IMR-90 (cell line): ENCODE measurements around the gene TMEM239. TPM values are rescaled to one million over a fixed set of nuclear protein-coding genes. Genes with fewer than 3 reads are reported as not detected.

Experiments
- ATAC-seq: fragments of 200-7000 bp; cut with Tn5 transposase; 2 replicates; pipeline ENCODE4 v1.9.1; 2020; ENCODE audit warnings: low read depth, mild to moderate bottlenecking, moderate library complexity
- BruUV-seq: library from RNA; stranded (reverse); fragments of 400-500 nt; replicated peaks from 2 replicates; lab custom pipeline; 2021; lab: Mats Ljungman, UMichigan
- CTCF ChIA-PET: fragments of 300-600 bp; formaldehyde crosslinking; extraction: SDS; loops from one replicate; lab custom pipeline; 2021; ENCODE audit warnings: antibody characterized with exemption; lab: Yijun Ruan, JAX
- POLR2A ChIA-PET: fragments of 300-600 bp; sonication (Branson Sonifier 250); formaldehyde crosslinking; loops from one replicate; lab custom pipeline; 2022; ENCODE audit warnings: antibody characterized with exemption; ENCODE audit not compliant: unreplicated experiment; lab: Charles Lee
- DNase-seq: peaks from one replicate; pipeline ENCODE4 v3.0.0; 2013
- H2AFZ ChIP-seq: replicated peaks from 2 replicates; pipeline ENCODE3; 2013; ENCODE audit warnings: low read length, mild to moderate bottlenecking; ENCODE audit not compliant: poor library complexity
- H2AK5ac ChIP-seq: 2 replicates; pipeline ENCODE4 v1.6.1; 2013; ENCODE audit warnings: low read depth, low read length, inconsistent platforms
- H2AK9ac ChIP-seq: replicated peaks from 2 replicates; pipeline ENCODE3; 2013; ENCODE audit warnings: mild to moderate bottlenecking, low read depth, low read length, moderate library complexity; ENCODE audit not compliant: poor library complexity
- H2BK120ac ChIP-seq: 2 replicates; pipeline ENCODE4 v1.6.1; 2013; ENCODE audit warnings: low read depth, low read length, inconsistent platforms
- H2BK15ac ChIP-seq: 3 replicates; pipeline ENCODE4 v1.6.1; 2013; ENCODE audit warnings: low read depth, low read length, inconsistent platforms
- H2BK20ac ChIP-seq: 2 replicates; pipeline ENCODE4 v1.6.1; 2013; ENCODE audit warnings: low read depth, mild to moderate bottlenecking, inconsistent platforms, low read length, moderate library complexity
- H2BK5ac ChIP-seq: 2 replicates; pipeline ENCODE4 v1.6.1; 2013; ENCODE audit warnings: mild to moderate bottlenecking, low read depth, low read length, inconsistent platforms; ENCODE audit not compliant: poor library complexity, severe bottlenecking
- H3K14ac ChIP-seq: replicated peaks from 2 replicates; pipeline ENCODE4 v1.6.1; 2013; ENCODE audit warnings: low read depth, low read length, inconsistent platforms
- H3K18ac ChIP-seq: 2 replicates; pipeline ENCODE4 v1.6.1; 2013; ENCODE audit warnings: low read depth, low read length, control low read depth
- H3K23ac ChIP-seq: 2 replicates; pipeline ENCODE4 v1.6.1; 2013; ENCODE audit warnings: low read depth, low read length, inconsistent platforms
- H3K27ac ChIP-seq: 2 replicates; pipeline ENCODE4 v1.5.1; 2013; ENCODE audit warnings: mild to moderate bottlenecking, control low read depth, low read length; ENCODE audit not compliant: insufficient read depth
- H3K27me3 ChIP-seq: 2 replicates; pipeline ENCODE4 v1.6.1; 2013; ENCODE audit warnings: low read length; ENCODE audit not compliant: control insufficient read depth, insufficient read depth
- H3K36me3 ChIP-seq: 2 replicates; pipeline ENCODE4 v1.6.1; 2013; ENCODE audit warnings: low read length, mixed read lengths; ENCODE audit not compliant: control insufficient read depth, insufficient read depth
- H3K4ac ChIP-seq: 2 replicates; pipeline ENCODE4 v1.6.1; 2013; ENCODE audit warnings: low read depth, low read length, inconsistent platforms
- H3K4me1 ChIP-seq: 2 replicates; pipeline ENCODE4 v1.6.1; 2013; ENCODE audit warnings: low read length, mixed read lengths; ENCODE audit not compliant: control insufficient read depth, insufficient read depth
- H3K4me2 ChIP-seq: 2 replicates; pipeline ENCODE4 v1.6.1; 2013; ENCODE audit warnings: low read depth, mild to moderate bottlenecking, control low read depth, low read length, moderate library complexity
- H3K4me3 ChIP-seq: 2 replicates; pipeline ENCODE4 v1.5.1; 2013; ENCODE audit warnings: low read depth, mild to moderate bottlenecking, control low read depth, low read length, moderate library complexity; ENCODE audit not compliant: insufficient read depth
- H3K56ac ChIP-seq: 2 replicates; pipeline ENCODE4 v1.6.1; 2013; ENCODE audit warnings: low read length, inconsistent platforms; ENCODE audit not compliant: insufficient read depth; ENCODE audit errors: extremely low read depth
- H3K79me1 ChIP-seq, 2 experiments: 2 replicates each; pipeline ENCODE4 v1.6.1; 2013; ENCODE audit warnings: low read length in 2 of 2, inconsistent platforms in 1 of 2, low read depth in 1 of 2
- H3K9ac ChIP-seq: 2 replicates; pipeline ENCODE4 v1.6.1; 2013; ENCODE audit warnings: low read depth, low read length, control low read depth
- H3K9me1 ChIP-seq: 2 replicates; pipeline ENCODE4 v1.6.1; 2013; ENCODE audit warnings: low read length, inconsistent platforms; ENCODE audit not compliant: insufficient read depth
- H3K9me3 ChIP-seq: 2 replicates; pipeline ENCODE4 v1.6.1; 2013; ENCODE audit warnings: low read length; ENCODE audit not compliant: control insufficient read depth, insufficient read depth
- H4K20me1 ChIP-seq: 2 replicates; pipeline ENCODE4 v1.6.1; 2013; ENCODE audit warnings: low read length, inconsistent platforms; ENCODE audit not compliant: insufficient read depth
- H4K5ac ChIP-seq: 2 replicates; pipeline ENCODE4 v1.6.1; 2013; ENCODE audit warnings: mild to moderate bottlenecking, low read depth, low read length, control low read depth
- H4K8ac ChIP-seq, 2 experiments: 2 replicates each; pipeline ENCODE4 v1.6.1; 2013; ENCODE audit warnings: low read depth in 2 of 2, low read length in 2 of 2, control low read depth in 1 of 2, inconsistent platforms in 1 of 2
- H4K91ac ChIP-seq: 2 replicates; pipeline ENCODE4 v1.6.1; 2013; ENCODE audit warnings: low read depth, low read length, inconsistent platforms; ENCODE audit not compliant: insufficient read depth
- BHLHE40 ChIP-seq: fragments of 150-350 bp; IDR thresholded peaks from 2 replicates; pipeline ENCODE4 v1.6.1; 2016; ENCODE audit warnings: mild to moderate bottlenecking, low read depth, low read length
- whole genome bisulfite sequencing, 2 experiments: methylation state at CpG; one replicate each; pipeline versions ENCODE4 v1.1.5 to v1.1.7; 2013; ENCODE audit warnings: missing lambda C conversion rate in 2 of 2; ENCODE audit not compliant: insufficient read length in 1 of 2; ENCODE audit errors: extremely low coverage in 2 of 2; 5-methylcytosine and 5-hydroxymethylcytosine counted together
- dilution Hi-C: fragments of 300-500 bp; cut with HindIII; formaldehyde crosslinking; loops from one replicate; pipeline ENCODE4 v1.14.3; 2018; ENCODE audit warnings: low sequenced_read_pairs; ENCODE audit not compliant: unreplicated experiment
- in situ Hi-C: fragments of 300-500 bp; cut with MboI; formaldehyde crosslinking; loops from 3 replicates; pipeline ENCODE4 v1.14.3; 2019; ENCODE audit warnings: low sequenced_read_pairs, inconsistent platforms, mixed read lengths
- intact Hi-C: fragments of 100-400 bp; cut with micrococcal nuclease; formaldehyde crosslinking; loops from 2 replicates; pipeline ENCODE4 v1.10.0; 2022
- polyA plus RNA-seq, 3 experiments: library from polyadenylated mRNA; depleted of rRNA; stranded (reverse); fragments of >200 nt; gene quantifications; 2 replicates each; pipeline ENCODE4 v1.2.3, GENCODE V29; 2012; ENCODE audit warnings: low replicate concordance in 1 of 3
- total RNA-seq: library from RNA; depleted of rRNA; stranded (reverse); fragments of >200 nt; gene quantifications from 2 replicates; pipeline ENCODE4 v1.2.3, GENCODE V29; 2012

The TMEM239 gene
- total and polyA plus RNA-seq, 2 of the 4 experiments (the other 2 are of a cell fraction), result 0.32 TPM; not detected in 1

- no peaks in the 10 kb centered on the region for H4K20me1 ChIP-seq
- no peak overlapping the region for H2BK120ac ChIP-seq
- ATAC-seq (no peak), DNase-seq (no peak)
- H3K18ac ChIP-seq, result no peak overlapping the region
- no peak overlapping the region for H3K4me3 ChIP-seq
- no peak for TF ChIP-seq BHLHE40
- dilution Hi-C loops (no loop called here), intact Hi-C loops (no loop called here), in situ Hi-C loops (no loop called here)
- ChIA-PET POLR2A (no interaction called here), CTCF (no interaction called here)
- no peak overlapping the region for H4K5ac ChIP-seq
- peaks cover 1% of the 10 kb centered on the region; the same call in 1 of the 2 replicates for H3K9me3 ChIP-seq
- H3K14ac ChIP-seq, result no peak overlapping the region
- no peak overlapping the region for H3K4ac ChIP-seq
- no peaks in the 10 kb centered on the region for H3K79me1 ChIP-seq
- no peak overlapping the region for H4K8ac ChIP-seq
- no peak overlapping the region for H2BK5ac ChIP-seq
- WGBS, 2 experiments, result no CpG with 5 or more reads among the region's 3 CpGs
- H2AFZ ChIP-seq, result no peak overlapping the region
- H2AK5ac ChIP-seq, result no peak overlapping the region
- peaks cover 11% of the 10 kb centered on the region for H3K27me3 ChIP-seq
- H3K4me2 ChIP-seq, result no peak overlapping the region
- H4K91ac ChIP-seq, result no peak overlapping the region
- H3K23ac ChIP-seq, result no peak overlapping the region
- BruUV-seq, result no TSS peak
- no peaks in the 10 kb centered on the region for H3K4me1 ChIP-seq
- no peaks in the 10 kb centered on the region for H3K36me3 ChIP-seq
- no peak overlapping the region for H2AK9ac ChIP-seq
- no peaks in the 10 kb centered on the region for H3K9me1 ChIP-seq
- H3K9ac ChIP-seq, result no peak overlapping the region
- H2BK15ac ChIP-seq, result no peak overlapping the region
- H3K27ac ChIP-seq, result no peak overlapping the region
- H2BK20ac ChIP-seq, result no peak overlapping the region
- H3K56ac ChIP-seq, result no peak overlapping the region
Measured at GRCh38 chr20:2780948-2781347, 35.2 kb upstream of the TMEM239 start.
